GM10266 (cell line): ENCODE measurements around the gene ARRDC4.

Experiments used
- DNase-seq: peaks from one replicate; pipeline ENCODE4 v3.0.0; 2012; ENCODE audit errors: extremely low spot score
- CTCF ChIP-seq: IDR thresholded peaks from 2 replicates; pipeline ENCODE4 v1.5.1; 2012; ENCODE audit warnings: mild to moderate bottlenecking, low read depth; ENCODE audit not compliant: control insufficient read depth, insufficient read depth; ENCODE audit errors: missing control alignments

Gene ARRDC4

GRCh38 chr15:98003996-98004395, 43.5 kb downstream of the ARRDC4 start:
- no peak for DNase-seq
- TF ChIP-seq CTCF = no peak

GRCh38 chr15:98005659-98006058, 45.2 kb downstream of the ARRDC4 start:
- no peak for DNase-seq
- no peak for TF ChIP-seq CTCF

- TF ChIP-seq CTCF = no peak
- no peak for DNase-seq
These were observed 48.7 kb downstream of the ARRDC4 start for GRCh38 chr15:98009169-98009568.

- no peak for TF ChIP-seq CTCF
These were observed 49.5 kb downstream of the ARRDC4 start for GRCh38 chr15:98009971-98010370.

GRCh38 chr15:98012354-98012753, 51.9 kb downstream of the ARRDC4 start:
- no peak for DNase-seq
- TF ChIP-seq CTCF = no peak

More at GRCh38 chr15:98009971-98010370, 49.5 kb downstream of the ARRDC4 start:
- no peak for DNase-seq

GRCh38 chr15:98013631-98014030, 53.1 kb downstream of the ARRDC4 start:
- no peak for TF ChIP-seq CTCF
- DNase-seq = no peak

- DNase-seq = no peak
- TF ChIP-seq CTCF = no peak
These were observed 56.9 kb downstream of the ARRDC4 start for GRCh38 chr15:98017150-98017964.
